Measurements from ENCODE around the gene SLC10A4. TPM values are rescaled to one million over a fixed set of nuclear protein-coding genes. Genes with fewer than 3 reads are reported as not detected.

SLC10A4 gene
- total and polyA plus RNA-seq, 2 of the 8 experiments (the other 6 are each of a cell fraction or from before 2014, with no cell fraction given) = 4.5 to 5.6 TPM

DNA sequence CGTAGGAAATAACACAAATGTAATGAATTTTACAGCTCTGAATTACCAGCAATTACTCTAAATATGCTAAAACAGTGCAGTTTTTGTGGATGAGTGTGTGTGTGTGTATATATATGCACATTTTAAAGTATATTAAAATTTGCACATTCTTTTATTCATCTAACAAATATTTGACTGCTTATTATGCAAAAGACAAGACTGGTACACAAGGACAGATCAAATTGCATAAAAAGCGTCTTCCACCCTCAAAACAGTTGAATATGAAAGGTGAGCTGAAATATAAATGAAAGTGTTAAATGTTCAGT is 20.8 kb downstream of the SLC10A4 start:
- Histone ChIP-seq H3K14ac (ENCODE audit: insufficient read length) (no peak overlapping the region), H4K8ac (ENCODE audit: extremely low read depth, insufficient read depth, low read length) (no peak overlapping the region), H3K4me2 (ENCODE audit: insufficient read depth in 1 of 2, low read depth in 2 of 2, low read length in 2 of 2) (no peak overlapping the region), H3K79me1 (ENCODE audit: low read depth, low read length) (no peaks in the 10 kb centered on the region), H3K4ac (replicated peaks; ENCODE audit: insufficient read length, low read depth, low read length) (no peak overlapping the region), H3K9me3 (ENCODE audit: insufficient read depth in 2 of 2, low read depth in 1 of 2, low read length in 1 of 2) (no peaks in the 10 kb centered on the region), H3K36me3 (ENCODE audit: control insufficient read depth in 2 of 4, insufficient read depth in 4 of 4, low read length in 3 of 4) (peaks cover 0 to 11% (median 8%) of the 10 kb centered on the region in 4 experiments; a peak in 5 of 8 replicates), H2BK20ac (ENCODE audit: low read length) (no peak overlapping the region), H3K27ac (ENCODE audit: low read depth, low read length) (no peak overlapping the region), H2BK5ac (ENCODE audit: low read depth, low read length) (no peak overlapping the region), H2AFZ (ENCODE audit: low read length) (no peak overlapping the region), H3K18ac (ENCODE audit: extremely low read depth, low read length) (no peak overlapping the region), H2BK120ac (replicated peaks; ENCODE audit: low read depth, low read length) (no peak overlapping the region), H2AK5ac (ENCODE audit: low read depth, low read length) (no peak overlapping the region), H2BK12ac (ENCODE audit: low read depth, low read length) (no peak overlapping the region), H4K91ac (replicated peaks; ENCODE audit: insufficient read length, low read length) (no peak overlapping the region), H3K4me1 (replicated peaks in 1 of 4; ENCODE audit: control insufficient read depth in 3 of 4, insufficient read depth in 4 of 4, low read length in 3 of 4) (no peaks in the 10 kb centered on the region), H3K4me3 (ENCODE audit: extremely low read depth in 1 of 4, insufficient read depth in 2 of 4, low read depth in 3 of 4, low read length in 4 of 4) (no peak overlapping the region), H3K23ac (ENCODE audit: insufficient read length) (no peak overlapping the region), H4K5ac (ENCODE audit: insufficient read length, low read depth, low read length) (no peak overlapping the region), H4K20me1 (replicated peaks in 1 of 2; ENCODE audit: control insufficient read depth in 1 of 2, insufficient read depth in 2 of 2, low read length in 2 of 2) (no peaks in the 10 kb centered on the region), H3K23me2 (ENCODE audit: low read depth, low read length) (no peaks in the 10 kb centered on the region), H2BK15ac (ENCODE audit: low read length) (no peak overlapping the region), H3K79me2 (ENCODE audit: control insufficient read depth in 1 of 2, insufficient read depth in 2 of 2, low read length in 2 of 2) (no peaks in the 10 kb centered on the region), H3K27me3 (replicated peaks in 1 of 4; ENCODE audit: control insufficient read depth in 3 of 4, extremely low read depth in 1 of 4, insufficient read depth in 3 of 4, low read length in 3 of 4) (no peaks in the 10 kb centered on the region), H3K56ac (replicated peaks; ENCODE audit: insufficient read length, low read depth, low read length) (no peak overlapping the region), H3K9ac (replicated peaks in 1 of 4; ENCODE audit: extremely low read depth in 1 of 4, low read depth in 3 of 4, low read length in 3 of 4) (no peak overlapping the region)
- 94% methylated on average over 2 of the region's 2 CpGs; no CpG with 5 or more reads in 1 of the 2 experiments for WGBS, 2 experiments (ENCODE audit: extremely low coverage in 1 of 2, insufficient coverage in 1 of 2, insufficient read length in 1 of 2, insufficient replicate concordance in 2 of 2, low coverage in 1 of 2, low lambda C conversion rate in 2 of 2, missing lambda C conversion rate in 1 of 2)
- TF ChIP-seq SUZ12 (IDR thresholded peaks at IDR 0.05; ENCODE audit: low read length) = no peak
- no peak for TF ChIP-seq FOSL1 (IDR thresholded peaks at IDR 0.05; ENCODE audit: insufficient read depth, low read depth, low read length)
- no peak for TF ChIP-seq TAF1 (IDR thresholded peaks at IDR 0.05; ENCODE audit: low read depth, low read length)
- no peak for TF ChIP-seq TBP (IDR thresholded peaks at IDR 0.05; ENCODE audit: low read depth, low read length)
- no peak for TF ChIP-seq GTF2F1 (IDR thresholded peaks at IDR 0.05; ENCODE audit: borderline replicate concordance, low read depth, low read length)
- TF ChIP-seq NRF1 (IDR thresholded peaks at IDR 0.05; ENCODE audit: low read depth, low read length) = no peak
- TF ChIP-seq, protein P1, sequence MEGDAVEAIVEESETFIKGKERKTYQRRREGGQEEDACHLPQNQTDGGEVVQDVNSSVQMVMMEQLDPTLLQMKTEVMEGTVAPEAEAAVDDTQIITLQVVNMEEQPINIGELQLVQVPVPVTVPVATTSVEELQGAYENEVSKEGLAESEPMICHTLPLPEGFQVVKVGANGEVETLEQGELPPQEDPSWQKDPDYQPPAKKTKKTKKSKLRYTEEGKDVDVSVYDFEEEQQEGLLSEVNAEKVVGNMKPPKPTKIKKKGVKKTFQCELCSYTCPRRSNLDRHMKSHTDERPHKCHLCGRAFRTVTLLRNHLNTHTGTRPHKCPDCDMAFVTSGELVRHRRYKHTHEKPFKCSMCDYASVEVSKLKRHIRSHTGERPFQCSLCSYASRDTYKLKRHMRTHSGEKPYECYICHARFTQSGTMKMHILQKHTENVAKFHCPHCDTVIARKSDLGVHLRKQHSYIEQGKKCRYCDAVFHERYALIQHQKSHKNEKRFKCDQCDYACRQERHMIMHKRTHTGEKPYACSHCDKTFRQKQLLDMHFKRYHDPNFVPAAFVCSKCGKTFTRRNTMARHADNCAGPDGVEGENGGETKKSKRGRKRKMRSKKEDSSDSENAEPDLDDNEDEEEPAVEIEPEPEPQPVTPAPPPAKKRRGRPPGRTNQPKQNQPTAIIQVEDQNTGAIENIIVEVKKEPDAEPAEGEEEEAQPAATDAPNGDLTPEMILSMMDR (IDR thresholded peaks at IDR 0.05; ENCODE audit: control extremely low read depth in 1 of 3, insufficient read depth in 1 of 3, low read depth in 1 of 3, low read length in 3 of 3) = no peak
- TF ChIP-seq RAD21 (IDR thresholded peaks at IDR 0.05 in 1 of 2, conservative IDR thresholded peaks at IDR 0.05 in 1 of 2; ENCODE audit: low read depth in 2 of 2, low read length in 2 of 2) = no peak
- FAIRE-seq (no peak), DNase-seq (ENCODE audit: low read depth in 1 of 2, low spot score in 2 of 2) (no peak)
- POLR2A ChIA-PET (ENCODE audit: partially characterized antibody) = no interaction called here
- CTCF ChIA-PET (ENCODE audit: partially characterized antibody) = interaction anchor here (0.8 kb wide), 1 partner anchor 177 kb away, joined by 3 read pairs; no protein-coding TSS in a partner anchor
